GOT3 (cell line): ENCODE data around the gene OR7G2.

Experiments
- DNase-seq: peaks from one replicate; lab custom pipeline; 2025; ENCODE audit warnings: mixed read lengths; lab: John Stamatoyannopoulos, UW

The OR7G2 gene

DNA sequence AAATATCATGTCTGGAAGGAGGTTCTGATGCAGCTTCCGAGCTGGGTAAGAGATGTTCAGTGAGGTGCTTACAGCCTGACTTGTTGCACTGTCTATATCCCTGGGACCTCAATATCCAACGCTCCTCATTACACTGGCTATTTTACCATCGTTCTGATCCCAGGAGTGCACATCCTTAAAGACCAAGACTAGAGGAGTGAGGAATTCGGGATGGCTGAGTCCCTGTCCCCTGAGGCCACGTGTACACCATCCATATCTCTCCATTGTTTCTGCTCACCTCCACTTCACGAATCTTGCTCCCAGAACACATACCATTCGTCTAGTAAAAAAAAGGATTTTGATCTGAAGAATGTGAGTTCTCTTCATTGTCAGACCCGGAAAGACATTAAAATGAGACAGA lies at the start of gene OR7G2:
Gene OR7G2, minus strand, starts transcription at position 101 of the 400 bp plus-strand sequence. CDS start 4,232 bp downstream, outside the sequence.
- no peak for DNase-seq

DNA sequence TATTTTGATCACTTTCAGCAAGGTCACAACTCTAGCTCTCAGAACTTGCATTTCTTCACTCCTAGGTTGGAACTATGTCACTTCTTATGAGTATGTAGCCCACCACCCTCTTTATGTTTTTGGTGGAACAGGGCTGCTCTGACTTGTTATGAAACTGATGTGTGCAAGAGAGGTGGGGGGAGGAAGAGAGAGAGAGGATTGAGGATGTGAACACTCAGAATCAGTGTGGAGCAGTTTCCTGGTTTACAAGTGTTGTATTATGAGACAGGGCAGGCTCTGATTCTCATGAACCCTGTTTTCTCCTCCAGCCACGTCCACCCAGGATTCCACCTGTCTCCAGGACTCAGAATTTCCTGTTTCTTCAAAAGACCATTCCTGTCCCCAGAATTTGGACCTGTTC lies 49.0 kb upstream of the OR7G2 start:
- DNase-seq: no peak

DNA sequence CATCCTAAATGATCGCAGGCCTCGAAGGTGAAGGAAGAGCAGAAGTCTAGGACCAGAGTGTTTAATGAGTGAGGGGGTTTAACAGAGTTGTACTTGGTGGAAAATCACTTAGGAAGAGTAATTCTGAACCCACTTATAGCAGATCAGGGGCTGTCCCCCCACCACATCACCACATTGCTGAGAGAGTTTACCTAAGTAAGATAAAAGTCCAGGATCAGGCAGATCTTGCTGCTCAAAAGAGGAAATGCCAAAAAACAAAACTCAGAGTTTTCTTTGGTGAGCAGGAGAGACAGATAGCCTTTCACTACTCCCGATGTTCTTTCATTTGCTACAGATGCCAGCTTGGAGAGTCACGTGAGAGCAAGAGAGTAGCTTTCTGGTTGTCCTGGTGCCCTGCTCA lies 48.3 kb upstream of the OR7G2 start:
- no peak for DNase-seq

DNA sequence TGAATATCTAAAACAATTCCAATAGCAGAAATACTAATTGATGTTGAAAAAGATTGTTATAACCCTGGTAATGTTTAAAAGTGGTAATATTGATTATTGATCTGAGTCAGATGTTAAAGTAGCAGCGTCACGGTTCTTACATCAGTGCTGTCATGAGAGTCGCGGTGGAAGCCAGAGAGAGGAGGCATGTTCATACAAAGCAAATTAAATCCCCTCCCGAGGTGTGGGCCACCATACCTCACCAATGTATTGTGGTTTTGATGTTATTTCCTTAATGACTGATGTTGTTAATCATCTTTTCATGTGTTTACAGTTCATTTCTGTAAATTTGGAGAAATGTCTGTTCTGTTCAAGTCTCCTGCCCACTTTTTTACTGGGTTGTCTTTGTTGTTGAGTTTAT lies 44.1 kb upstream of the OR7G2 start:
- DNase-seq: no peak

DNA sequence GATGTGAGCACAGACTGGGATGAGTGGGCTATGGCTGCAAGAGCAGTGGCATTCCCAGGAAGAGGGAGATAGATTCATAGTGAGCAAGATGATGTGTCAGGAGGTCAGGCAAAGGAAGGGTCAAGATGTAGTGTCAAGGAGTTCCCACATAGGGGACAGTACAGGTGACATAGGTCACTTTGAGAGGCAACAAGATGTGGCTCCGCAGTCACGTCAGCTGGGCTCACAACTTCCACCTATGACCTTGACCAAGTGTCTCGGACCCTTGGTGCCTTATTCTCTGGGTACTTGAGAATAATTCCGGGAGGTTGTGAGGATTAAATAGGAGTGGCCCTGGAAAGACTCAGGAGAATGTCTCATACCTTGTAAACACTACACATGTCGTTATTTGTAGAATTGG lies 43.4 kb upstream of the OR7G2 start:
- DNase-seq: no peak

DNA sequence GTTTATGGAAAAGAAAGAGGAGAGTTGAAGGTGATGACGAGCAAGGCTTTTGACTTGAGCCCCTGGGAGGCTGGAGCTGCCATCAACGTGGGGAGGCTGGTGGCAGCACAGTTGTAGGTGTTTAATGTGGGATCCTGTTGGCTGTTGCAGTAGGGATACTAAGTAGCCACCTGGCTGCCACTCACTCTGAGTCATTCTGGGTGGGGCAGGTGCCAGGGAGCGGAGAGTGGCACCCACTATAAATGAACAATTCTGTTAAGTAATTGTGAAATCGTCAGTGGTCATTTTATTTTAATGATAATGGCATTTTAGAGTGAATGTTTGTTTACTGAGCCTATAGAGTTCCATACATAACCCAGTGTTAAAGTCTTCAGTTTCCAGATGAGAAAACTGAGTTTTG lies 42.7 kb upstream of the OR7G2 start:
- DNase-seq: no peak

DNA sequence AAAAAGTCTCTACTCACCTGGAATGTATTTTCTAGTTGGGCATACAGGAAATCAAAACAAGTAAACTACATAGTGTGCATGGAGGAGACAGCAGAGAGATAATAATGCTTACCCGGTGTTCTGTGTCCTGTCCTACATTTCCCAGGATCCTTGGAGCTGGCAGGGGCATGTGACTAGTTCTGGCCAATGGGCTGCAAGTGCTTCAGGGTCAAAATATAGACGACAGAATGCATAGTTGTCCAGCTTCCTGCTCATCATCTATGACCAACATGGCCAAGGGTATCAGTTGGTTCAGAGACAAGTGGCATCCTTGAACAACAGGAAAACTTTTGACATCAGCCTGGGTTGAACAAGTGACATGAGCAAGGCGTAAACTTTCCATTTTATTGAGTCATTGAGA lies 41.4 kb upstream of the OR7G2 start:
- DNase-seq: no peak

DNA sequence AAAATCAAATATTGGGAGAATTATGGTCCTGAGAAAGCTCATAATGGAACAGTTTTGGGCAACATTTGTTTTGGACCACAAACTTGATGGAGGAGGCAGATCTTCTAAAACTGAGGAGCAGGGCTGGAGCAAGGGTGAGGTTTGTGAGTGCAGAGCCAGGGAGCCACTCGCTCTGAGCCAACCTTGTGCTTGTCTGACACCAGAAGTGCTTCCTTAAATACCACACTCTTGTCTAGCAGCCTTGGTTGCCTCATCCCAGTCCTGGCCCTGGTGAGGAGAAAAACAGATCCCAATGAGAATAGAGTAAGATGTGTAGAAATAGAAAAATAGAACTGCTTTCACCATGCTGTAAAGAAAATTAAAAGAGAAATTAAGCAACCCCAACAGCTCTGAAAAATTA lies 39.6 kb upstream of the OR7G2 start:
- no peak for DNase-seq

DNA sequence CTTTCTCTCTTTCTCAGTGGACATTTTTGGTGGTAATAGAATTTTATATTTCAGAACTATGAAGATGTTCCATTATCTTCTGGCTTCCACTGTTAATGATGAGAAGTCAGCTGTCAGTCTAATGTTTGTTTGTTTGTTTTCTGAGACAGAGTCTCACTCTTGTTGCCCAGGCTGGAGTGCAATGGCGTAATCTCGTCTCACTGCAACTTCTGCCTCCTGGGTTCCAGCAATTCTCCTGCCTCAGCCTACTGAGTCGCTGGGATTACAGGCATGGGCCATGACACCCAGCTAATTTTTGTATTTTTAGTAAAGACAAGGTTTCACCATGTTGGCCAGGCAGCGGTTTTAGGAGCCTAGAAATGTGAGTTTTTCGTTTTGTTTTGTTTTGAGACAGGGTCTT lies 37.6 kb upstream of the OR7G2 start:
- no peak for DNase-seq

DNA sequence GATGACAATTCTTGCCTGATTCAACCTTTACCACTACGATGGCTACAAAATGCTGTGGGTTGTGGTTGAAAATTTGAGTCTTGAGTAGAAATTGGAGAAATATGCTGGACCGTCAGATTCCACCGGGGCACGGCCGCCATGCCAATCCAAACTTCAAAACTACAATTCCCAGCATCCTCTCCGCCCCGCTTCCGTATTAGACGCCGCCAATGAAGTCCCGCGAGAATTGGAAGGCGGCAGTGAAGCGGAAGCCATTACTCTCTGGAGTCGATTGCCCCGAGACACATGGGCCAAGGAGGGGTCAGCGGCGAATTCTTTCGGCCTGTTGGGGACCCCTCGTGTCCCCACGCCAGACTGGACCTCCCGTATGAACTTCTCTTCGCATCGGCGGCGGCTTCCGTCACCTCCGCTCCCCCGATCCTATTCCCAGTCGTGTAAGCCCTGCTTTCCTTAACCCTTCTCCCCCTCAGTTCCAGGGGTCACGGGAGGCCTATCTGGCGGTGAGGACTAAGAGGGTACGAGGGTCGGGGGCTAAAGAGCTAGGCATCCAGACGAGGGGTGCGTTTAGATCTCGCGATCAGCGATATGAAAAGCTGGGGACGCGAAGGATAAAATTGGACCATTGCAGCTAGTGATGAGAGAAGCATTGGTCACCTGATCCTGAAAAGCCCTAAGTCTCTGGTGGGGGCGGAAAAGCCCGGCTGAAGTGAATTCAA lies 33.0 kb upstream of the OR7G2 start, which contains the start of gene ZNF317:
Gene ZNF317, plus strand, starts transcription at position 239 of the 716 bp plus-strand sequence. CDS start 15,620 bp downstream, outside the sequence.
- DNase-seq: peak; percentile 49

DNA sequence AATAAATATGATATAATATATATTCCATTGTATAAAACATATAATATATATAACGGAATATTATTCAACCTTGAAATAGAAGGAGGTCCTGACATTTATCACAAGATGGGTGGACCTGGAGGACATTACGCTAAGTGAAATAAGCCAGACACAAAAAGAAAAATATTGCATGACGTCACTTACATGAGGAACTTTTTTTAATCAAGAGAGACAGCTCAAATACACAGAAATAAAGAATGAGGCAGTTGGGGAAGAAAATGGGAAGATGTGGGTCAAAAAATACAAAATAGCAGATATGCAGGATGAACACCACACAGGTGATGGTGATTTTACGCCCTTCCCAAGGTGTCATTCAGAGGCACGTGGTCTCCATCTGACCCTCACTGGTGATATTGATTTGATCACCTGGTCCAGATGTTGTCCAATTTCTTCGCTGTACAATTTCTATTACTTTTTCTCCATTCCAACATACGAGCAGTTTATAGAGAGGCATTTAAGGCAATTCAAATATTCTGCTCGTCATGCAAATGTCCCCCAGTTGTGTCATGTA lies 32.4 kb upstream of the OR7G2 start:
- DNase-seq: no peak

DNA sequence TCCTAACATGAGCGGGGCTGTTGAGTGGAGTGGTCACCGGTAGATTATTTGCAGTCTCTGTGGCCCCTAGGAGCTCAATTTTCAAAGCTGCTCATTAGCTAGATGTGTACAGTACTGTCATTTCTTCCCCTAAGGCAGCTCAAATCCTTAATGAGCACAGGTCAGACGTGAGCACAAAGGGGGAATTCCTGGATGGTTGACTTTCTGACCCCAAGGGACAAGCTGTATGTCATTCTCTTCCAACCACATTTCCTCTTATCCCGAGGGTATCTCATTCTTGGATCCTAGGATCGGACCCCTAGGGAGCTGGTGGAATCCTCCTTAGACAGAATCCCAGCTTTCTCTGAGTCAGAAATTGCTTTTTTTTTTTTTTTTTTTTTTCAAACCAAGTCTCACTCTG lies 25.1 kb upstream of the OR7G2 start:
- DNase-seq: no peak

DNA sequence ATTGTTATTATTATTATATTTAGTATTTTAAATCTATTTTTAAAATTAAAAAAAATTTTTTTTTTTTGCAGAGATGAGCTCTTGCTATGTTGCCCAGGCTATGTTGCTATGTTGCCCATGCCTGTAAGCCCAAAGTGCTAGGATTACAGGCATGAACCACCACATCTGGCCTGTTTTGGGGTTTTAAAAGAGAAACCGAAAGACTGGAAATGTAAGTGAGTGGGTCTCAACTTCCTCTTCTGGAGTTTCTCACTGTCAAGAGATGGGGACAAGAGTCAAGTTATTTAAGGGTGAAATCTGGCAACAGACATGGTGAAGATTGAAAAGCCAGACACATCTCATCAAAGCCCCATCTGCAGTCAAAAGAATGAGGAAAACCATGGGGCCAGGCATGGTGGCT lies 23.7 kb upstream of the OR7G2 start:
- no peak for DNase-seq

DNA sequence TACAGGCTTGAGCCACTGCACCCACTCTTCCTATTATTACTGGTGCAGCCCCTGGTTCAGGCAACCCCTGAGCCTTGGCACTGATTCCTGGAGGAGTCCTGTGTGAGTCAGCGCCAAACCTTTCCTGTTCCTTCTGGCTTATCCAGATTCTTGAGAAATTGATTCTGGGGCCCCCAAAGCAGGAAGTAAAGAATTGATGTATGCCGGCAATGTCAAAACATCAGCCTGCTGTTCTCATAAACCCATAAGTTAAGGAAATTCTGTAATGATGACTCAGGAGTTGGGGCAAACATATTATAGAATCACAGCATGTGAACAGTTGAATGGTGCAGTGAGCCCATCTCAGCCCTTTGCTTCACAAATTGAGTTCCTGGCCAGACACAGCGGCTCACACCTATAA lies 20.9 kb upstream of the OR7G2 start:
- DNase-seq: no peak

DNA sequence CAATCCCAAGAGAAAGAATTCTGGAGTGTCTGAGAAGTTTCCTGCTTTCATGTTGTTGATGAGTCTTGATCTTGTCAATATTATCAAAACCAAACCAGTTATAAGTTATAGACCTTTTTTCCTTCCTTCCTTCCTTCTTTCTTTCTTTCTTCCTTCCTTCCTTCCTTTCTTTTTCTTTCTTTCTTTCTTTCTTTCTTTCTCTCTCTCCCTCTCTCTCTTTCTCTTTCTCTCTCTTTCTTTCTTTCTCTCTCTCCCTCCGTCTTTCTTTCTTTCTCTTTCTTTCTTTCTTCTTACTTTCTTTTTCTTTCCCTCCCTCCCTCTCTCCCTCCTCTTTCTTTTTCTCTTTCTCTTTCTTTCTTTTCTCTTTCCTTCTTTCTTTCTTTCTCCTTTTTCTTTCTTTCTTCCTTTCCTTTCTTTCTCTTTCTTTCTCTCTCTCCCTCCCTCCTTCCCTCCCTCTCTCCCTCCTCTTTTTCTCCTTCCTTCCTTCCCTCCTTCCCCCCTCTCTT lies 19.7 kb upstream of the OR7G2 start, which contains the start of gene OR7G3:
Gene OR7G3, minus strand, starts transcription at position 51 of the 506 bp plus-strand sequence. Its CDS starts 0 bp downstream, at position 51.
- DNase-seq: no peak

DNA sequence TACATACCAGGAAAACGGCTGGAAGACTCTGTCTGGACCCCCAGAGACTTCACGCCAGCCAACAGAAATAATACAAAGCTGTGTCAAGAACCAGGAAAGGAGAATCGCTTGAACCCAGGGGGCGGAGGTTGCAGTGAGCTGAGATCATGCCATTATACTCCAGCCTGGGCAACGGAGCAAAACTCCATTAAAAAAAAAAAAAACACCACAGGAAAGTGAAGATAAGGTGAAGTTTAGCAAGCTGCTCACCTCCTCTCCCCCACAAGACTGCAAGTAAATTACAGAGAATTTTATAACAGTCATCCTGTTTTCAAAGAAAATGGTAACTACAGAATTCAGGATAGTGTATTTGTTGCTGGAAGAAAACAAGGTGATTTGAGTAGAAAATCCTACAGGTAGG lies 9.3 kb upstream of the OR7G2 start:
- no peak for DNase-seq

DNA sequence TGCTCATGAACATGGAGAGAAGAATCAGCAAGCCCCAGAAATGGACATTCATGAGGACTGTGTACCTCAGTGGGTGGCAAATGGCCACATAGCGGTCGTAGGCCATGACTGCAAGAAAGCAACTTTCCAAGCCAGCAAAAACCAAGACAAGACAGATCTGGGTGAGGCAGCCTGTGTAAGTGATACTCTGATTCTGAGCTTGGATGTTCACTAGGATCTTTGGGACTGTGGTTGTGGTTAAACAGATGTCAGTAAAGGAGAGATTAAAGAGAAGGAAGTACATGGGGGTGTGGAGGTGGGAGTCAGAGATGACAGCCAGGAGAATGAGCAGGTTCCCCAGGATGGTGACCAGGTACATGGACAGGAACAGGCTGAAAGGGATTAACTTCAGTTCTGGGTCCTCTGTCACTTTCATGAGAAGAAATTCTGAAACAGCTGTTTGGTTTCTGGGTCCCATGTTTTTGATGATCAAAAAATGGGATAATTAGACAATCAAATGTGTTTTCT lies 8.1 kb upstream of the OR7G2 start, which contains the start of gene OR7G1:
Gene OR7G1, minus strand, starts transcription at position 457 of the 507 bp plus-strand sequence. Its CDS starts 0 bp downstream, at position 457.
- DNase-seq: no peak

DNA sequence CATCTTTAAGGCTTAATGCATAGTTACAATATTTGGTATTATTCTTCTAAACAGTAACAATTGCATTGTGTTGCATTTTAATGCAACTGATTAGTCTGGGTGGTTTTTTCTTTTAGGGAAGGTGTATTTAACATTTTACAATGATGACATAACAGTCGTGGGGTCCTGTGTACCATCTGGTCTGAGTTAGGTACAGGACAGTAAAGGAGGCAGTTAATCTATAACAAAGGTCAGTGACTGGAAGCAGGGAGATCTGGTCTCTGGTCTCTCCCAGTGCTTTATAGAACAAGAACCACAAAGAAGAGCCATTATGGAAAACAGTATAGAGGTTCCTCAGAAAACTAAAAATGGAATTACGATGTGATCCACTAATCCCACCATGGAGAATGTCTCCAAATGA lies 2.7 kb upstream of the OR7G2 start:
- no peak for DNase-seq

DNA sequence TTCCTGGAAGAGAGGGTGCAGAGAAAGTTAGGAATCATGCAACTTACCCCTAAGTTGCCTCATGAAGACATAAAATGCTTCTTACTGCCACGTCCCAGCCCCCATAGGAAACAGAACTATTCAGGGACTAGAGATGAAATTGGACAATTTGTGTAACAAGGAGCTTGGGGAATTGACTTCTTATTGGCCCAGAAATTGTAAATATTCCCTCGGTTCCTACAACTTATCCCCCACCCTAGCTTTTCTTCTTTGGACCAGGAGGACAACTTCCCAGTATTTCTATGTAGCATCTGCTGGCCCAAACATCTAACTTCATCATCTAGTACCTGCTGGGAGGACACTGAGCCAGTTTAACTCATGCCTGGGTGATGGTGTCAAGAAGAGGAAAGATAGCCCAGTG lies 20.5 kb downstream of the OR7G2 start, which contains the start of gene OR1M1:
Gene OR1M1, plus strand, starts transcription at position 301 of the 400 bp plus-strand sequence. CDS start 6,184 bp downstream, outside the sequence.
- no peak for DNase-seq

DNA sequence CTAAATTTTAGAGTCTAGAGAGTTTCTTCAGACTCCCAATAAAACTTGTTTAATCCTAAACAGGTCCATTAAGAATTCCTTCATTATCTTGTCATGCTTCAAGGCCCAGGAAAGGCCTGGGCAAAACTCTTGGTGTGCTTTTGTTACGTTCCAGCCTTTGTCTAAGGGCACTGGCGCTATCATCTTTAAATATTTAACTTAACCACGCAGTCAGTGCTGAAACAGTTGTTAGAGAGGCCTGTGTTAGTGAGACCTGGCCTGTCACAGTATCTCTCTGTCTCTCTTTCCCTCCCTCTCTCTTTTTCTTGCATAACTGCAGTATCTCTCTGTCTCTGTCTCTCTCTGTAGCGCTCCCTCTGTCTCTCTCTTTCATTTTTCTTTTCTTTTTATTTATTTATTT lies 28.6 kb downstream of the OR7G2 start:
- DNase-seq: no peak

DNA sequence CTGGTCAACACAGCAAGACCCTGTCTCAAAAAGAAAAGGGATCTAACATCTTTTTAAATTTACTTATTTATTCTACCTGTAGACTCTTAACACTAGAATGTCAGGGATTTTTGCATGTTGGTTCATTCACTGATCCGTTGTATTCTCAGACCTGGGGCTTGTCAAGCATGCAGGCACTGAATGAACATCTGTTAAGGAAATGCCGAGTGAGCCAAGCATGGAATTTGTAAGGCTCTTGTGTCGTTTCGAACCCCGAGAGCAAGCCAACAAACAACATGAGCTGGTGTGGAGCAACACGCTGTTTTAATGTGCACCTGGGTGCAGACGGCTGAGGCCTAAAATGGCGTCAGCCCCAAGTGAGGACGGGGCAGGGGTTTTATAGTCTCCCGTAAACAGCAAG lies 30.4 kb downstream of the OR7G2 start:
- no peak for DNase-seq

DNA sequence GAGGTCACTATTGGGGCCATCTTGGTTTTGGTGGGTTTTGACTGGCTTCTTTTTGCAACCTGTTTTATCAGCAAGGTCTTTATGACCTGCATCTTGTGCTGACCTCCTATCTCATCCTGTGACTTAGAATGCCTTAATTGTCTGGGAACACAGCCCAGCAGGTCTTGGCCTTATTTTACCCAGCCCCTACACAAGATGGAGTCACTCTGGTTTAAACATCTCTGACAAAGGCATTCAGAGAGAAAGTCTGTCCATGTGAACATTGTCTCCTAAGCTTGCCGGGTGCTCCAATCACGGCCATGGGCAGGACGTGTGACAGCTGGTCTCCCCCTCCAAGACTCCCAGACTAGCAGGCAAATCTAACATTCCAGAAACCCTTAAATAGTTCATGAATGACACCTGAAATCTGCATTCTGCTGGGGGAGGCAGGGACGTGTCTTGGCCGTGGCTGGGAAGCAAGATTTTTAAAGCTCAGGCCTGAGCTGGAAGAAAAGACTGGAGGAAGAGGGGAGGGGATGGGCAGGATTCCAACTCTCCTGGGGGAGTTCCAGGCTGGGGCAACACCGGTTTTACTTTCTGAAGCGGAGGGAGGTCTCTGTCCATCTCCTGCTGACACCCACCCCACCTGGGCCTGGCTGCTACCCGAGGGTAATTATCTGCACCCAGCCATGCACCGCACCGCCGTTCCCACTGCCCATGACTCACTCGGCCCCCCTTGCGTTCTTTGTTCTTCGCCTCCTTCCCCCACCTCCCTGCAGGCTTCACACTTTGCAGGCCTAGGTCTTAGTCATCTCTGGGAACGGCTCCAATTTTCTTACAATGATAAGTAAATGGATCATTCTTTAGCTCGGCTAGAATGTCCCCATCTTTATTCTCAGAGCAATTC lies 32.0 kb downstream of the OR7G2 start:
- peak; percentile 70 for DNase-seq
